SH-SY5Y (cell line): ENCODE data around the gene FGF19.

Experiments used
- GATA2 ChIP-seq: IDR thresholded peaks from 2 replicates; pipeline ENCODE4 v1.6.1; 2011; ENCODE audit warnings: mild to moderate bottlenecking, low read depth, low read length
- GATA3 ChIP-seq: IDR thresholded peaks from 2 replicates; pipeline ENCODE4 v1.6.1; 2011; ENCODE audit warnings: low read depth, mild to moderate bottlenecking, low read length, moderate library complexity

FGF19 gene

DNA sequence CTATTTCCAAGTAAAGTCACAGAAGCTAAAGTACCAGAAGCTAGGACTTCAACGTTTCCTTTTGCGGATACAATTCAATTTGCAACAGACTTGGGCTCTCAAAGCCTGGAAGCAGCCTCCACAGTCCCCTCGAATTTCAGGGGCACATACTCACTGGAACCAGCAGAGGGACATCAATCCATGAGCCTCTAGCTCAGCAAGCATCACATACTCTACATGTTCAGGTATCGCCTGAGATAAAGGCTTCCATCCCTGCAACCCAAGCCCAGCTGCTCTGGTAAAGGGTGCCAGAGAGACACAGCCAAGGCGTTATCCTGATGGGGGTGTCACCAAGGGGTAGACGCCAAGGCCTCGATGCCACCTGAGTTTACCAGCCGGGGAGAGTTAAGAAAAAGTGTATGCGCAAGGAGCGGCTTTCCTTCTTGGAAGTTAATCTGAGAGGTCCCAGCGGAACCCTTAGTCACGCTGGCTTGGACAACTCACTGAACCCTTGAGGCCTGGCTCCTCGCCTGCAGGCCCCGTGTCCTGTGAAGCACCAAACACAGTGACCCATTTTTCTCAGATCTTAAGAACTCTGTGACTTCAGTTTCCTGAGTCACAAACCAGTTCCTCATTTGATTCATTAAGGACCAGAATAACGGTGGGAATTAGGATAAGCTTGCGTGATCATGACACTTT lies 41.7 kb downstream of the FGF19 start:
- TF ChIP-seq GATA2 (no peak), GATA3 (no peak)

DNA sequence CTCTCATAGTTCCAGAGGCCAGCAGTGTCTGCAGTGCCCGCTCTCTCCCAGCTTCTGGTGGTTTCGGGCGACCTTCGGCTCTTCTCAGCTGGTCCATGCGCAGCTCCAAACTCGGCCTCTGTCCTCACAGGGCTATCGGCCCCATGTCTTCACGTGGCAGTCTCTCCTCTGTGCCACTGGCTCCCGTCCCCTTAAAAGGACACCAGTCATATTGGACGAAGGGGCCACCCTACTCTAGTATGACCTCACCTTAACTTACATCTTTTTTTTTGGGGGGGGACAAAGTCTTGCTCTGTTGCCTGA lies 42.5 kb downstream of the FGF19 start:
- TF ChIP-seq GATA2: no peak
- TF ChIP-seq GATA3: no peak

DNA sequence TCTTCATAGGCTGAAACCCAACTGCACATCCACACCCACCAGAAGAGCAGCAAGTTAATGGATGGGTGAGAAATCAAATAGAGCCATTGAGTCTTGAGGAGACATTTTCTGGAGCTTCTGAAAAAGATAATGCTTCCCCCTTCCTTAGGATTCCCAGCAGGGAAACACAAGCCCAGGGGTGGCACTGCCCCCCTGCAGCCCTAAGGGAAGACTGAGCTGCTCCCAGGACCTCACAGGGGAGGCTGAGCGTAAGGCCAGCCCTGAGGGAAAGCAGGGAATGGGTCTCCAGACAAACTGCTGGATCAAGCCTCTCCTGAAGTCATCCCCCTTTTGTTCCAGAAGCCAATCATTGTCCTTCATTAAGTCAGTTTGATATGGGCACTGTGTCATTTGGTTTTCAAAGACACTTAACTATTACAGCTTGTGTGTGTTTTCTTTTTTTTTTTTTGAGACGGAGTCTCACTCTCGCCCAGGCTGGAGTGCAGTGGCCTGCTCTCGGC lies 43.8 kb downstream of the FGF19 start:
- no peak for TF ChIP-seq GATA2
- TF ChIP-seq GATA3: no peak

DNA sequence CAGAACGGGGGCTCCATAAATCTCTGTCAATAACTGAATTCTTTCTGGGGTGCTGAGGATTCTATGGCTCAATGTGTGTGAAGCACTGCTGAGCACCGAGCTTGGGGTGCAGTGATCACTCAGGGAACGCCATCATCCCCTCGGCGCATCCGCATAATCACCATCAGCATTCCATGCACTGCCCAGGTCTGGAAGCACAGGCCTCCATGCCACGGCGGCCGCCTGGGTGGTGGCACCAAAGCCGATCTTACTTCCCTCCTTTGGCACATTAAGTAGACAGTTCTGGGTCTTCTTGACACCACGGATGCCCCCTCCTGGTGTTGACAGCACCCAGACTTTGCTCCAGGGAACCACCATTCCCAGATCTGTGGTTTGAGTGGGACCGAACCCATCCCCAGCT lies 44.2 kb downstream of the FGF19 start:
- TF ChIP-seq GATA2: no peak
- TF ChIP-seq GATA3: no peak

DNA sequence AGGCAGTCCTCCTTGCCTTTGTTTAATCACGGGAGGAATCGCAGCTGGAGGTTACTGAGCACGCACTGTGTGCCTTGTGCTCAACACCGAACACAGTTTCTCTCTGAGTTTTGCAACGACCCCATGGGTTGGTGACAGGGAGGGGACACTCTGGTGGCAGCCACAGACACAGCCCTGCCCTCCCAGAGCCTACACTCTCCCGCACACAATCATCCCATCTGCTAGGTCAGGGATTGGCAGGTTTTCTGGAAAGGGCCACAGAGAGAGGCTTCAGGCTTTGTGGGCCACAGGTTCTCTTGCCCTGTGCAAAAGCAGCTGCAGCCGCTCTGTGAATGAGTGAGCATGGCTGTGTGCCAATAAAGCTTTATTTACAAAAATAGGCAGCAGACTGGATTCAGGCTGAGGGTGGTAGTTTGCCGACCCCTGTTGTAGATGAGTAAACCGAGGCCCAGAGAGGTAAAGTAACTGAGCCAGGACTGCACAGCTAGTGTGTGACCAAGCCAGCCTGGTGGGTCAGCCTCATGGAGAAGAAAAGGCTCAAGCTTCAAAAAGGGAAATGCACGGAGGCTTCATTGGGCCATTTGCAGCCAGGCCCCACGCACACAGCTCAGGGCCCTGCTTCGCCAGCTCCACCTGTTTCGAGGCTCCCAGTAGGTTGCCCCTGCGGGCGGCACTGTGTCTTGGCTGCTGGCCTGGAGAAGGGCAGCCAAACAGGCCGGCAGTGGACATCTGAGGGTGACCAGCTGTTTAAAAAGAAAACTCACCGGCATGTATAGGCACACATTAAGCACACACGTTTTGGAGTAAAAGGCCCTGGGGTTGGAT lies 45.0 kb downstream of the FGF19 start:
- TF ChIP-seq GATA3 (no peak), GATA2 (no peak)

DNA sequence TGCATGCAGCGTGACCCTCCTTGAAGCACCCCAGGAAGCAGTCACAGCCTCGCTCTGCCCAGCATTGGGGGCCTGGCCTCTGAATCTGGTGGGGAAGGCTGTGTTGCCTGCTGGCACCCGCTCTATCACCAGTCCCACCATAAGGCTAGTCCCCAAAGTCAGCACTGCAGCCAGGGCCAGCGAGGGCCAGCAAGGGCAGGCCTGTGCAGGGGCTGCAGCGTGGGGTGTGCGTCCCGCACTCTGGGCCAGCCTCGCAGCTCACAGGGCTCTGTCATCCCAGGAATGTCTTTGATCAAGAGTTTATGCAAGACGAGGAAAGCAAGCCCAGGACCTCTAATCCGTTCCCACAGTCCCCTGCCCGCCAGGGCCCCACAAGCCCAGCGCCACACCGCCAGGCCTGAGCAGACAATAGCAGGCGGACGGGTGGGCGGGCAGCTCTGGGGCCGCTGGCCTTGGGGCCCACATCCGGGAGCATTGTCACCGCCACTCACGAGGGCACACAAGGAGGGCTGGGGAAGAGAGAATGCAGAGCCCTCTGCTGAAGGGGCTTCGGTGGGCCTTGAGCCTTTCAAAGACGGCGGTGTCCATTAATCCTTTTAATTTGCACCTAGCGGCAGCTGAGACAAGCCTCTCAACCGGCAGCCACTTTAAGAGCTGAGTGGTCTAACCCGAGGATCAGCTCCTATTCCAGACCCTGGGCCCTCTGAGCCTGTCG lies 45.8 kb downstream of the FGF19 start:
- TF ChIP-seq GATA2 (no peak), GATA3 (no peak)

DNA sequence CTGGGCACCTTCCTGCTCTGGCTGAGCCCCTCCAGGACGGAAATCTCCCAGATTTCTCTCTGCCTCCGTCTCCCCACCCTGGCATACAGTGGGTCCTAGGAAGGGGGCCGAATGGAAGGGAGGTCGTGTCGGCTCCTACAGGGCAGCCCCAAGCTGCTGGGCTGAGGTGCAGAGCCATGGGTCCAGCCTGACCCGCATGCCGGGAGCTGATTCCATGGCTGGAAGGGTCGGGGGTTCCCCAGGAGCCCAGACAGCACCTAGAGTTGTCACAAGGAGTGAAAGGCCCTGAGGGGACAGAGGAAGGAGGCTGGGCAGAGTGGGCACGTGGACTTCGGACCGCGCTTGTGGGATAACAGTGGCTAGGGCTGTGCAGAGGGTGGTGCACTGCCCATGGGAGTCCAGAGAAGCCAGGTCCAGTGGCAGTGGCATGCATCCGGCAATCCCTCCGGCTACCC lies 46.3 kb downstream of the FGF19 start:
- TF ChIP-seq GATA3 (no peak), GATA2 (no peak)

DNA sequence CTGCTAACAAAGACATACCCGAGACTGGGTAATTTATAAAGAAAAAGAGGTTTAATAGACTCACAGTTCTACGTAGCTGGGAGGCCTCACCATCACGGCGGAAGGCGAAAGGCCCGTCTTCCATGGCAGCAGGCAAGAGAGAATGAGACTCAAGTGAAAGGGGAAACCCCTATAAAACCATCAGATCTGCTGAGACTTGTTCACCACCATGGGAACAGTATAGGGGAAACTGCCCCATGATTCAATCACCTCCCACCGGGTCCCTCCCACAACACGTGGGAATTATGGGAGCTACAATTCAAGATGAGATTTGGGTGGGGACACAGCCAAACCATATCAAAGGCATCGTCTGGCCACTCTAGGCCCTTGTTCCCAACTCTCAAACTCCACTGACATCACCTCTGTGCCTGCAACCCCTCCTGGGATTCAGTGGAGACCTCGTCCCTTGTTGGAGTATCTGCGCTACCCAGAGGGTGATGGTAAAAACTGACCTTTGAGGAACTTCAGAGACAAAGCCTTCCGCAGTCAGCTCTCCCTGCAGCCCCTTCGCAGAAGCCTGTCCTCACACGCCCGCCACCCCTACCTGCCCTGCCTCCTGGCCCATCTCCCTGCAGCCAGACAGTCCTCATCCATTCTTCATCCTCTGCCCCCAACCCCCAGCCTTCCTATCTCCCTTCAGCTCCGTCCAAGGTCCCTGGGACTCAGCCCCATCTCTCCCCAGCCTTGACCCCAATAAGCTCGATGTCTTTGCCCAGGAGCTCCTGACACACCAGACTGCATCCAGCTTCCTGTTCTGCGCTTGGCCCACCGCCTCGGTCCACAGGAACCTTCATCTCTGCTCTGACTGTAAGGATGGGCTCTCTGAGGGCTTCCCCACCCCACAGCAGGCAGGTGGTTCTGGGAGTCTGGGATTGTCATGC lies 47.0 kb downstream of the FGF19 start:
- TF ChIP-seq GATA3 (no peak), GATA2 (no peak)

DNA sequence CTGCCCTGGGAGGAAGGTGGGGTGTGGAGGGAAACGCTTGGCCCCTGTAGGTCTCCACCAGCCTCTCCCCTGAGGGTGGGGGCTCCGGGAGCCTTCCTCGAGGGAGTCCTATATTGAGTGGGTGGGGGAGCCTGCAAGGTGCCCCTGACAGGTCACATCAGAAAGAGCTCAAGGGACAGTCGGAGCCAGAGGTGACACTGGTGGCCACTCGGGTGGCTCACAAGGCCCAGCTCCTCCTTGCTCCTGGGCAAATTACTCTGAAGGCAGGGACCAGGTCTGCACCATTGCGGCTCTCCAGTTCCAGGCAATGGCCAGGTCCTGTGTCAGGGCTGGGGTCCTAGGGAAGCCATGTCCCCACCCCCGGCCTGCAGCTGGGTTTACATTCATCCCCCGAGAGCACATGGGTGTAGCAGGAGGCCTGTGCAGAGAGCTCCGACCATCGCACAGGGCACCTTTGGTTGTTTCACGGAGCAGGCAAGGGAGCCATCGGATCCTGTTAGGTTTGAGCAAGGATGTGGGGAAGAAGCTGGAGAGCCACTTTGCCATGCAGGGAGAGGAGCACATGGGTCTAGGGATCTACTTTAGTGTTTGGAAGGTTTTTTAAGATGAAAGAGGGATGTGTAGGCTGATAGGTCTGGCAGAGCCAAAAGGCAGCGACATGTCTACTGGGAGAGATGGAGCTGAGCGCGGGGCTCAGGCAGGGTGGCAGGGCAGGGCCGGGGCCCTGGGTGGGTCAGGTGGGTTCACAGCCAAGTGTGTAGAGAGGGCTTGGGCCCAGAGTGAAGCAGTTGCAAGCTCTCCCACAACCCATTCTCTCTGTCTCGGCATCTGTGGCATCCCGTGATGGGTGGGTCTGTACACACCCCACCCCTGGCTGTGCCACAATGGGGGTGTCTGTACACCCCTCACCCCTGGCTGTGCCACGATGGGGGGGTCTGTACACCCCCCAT lies 48.1 kb downstream of the FGF19 start:
- TF ChIP-seq GATA2: no peak
- no peak for TF ChIP-seq GATA3

DNA sequence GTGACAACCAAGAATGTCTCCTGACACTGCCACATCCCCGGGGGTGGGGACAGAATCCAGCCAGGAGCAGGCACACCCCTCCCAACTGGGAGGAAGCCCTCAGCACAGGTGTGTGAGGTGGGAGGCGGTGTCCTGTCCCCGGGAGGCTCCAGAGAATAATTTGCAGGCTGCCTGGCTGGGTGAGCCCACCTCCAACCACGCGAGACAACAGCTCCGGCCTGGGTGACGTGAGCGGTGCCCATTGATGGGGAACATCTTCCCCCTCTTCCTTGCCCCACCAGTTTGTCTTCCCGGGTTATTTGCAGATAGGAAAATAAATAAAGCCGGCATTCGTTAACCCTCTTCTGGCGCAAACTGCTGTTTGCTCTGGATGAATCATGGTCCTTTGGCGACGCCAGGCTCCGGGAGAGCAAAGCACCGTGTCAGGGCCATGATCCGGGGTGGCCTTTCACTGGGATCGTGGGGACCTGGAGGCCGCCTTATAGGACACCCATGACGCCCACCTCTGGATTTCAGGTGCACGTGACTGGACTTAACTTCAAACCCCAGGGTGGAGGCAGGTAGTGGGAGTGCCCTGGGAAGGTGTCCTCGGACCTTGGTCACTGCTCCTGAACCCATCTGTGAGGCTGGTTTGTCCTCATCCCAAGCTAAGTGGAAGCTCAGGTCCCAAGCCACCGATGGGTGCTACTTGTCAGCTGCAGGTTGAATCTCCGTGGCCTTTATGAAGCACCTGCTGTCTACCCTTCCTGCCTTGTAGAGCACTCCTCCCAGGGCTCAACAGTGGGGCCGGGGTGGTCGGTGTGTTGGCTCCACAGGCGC lies 49.0 kb downstream of the FGF19 start:
- no peak for TF ChIP-seq GATA2
- TF ChIP-seq GATA3: no peak

DNA sequence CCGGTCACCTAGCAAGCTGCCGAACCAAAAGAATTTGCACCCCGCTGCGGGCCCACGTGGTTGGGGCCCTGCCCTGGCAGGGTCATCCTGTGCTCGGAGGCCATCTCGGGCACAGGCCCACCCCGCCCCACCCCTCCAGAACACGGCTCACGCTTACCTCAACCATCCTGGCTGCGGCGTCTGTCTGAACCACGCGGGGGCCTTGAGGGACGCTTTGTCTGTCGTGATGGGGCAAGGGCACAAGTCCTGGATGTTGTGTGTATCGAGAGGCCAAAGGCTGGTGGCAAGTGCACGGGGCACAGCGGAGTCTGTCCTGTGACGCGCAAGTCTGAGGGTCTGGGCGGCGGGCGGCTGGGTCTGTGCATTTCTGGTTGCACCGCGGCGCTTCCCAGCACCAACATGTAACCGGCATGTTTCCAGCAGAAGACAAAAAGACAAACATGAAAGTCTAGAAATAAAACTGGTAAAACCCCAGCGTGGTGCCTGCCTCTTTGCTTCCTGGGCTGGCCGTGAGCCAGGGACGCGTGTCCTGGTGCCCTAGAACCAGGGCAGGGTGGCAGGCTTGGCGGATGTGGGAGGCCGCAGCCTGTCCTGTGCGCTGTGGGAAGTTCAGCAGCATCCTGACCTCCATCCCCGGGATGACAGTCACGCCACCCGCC lies 49.7 kb downstream of the FGF19 start:
- TF ChIP-seq GATA2 (no peak), GATA3 (no peak)
